Left cardiac atrium (tissue), 4 donors: ENCODE results near the gene ARF3. TPM values are rescaled to one million over a fixed set of nuclear protein-coding genes. Genes with fewer than 3 reads are reported as not detected.

Experiments
- ATAC-seq, 2 donors: fragments of 200-7000 bp; cut with Tn5 transposase; one replicate each; pipeline ENCODE4 v1.9.1; 2020; ENCODE audit warnings: mild to moderate bottlenecking in 2 of 2, moderate library complexity in 2 of 2
- DNase-seq: peaks from one replicate; pipeline ENCODE4 v3.0.0-alpha.2; 2020
- intact Hi-C, 2 donors: fragments of 100-400 bp; cut with DNase I; formaldehyde crosslinking; loops; one replicate each; pipeline versions ENCODE4 v1.14.1 to v1.15.1; 2022 to 2023
- total RNA-seq, 2 donors: library from RNA; stranded (reverse); fragmentation: NEBNext Ultra II Directional; extraction: Animal tissue kit (Norgen Biotek cat#: 25700); gene quantifications; one replicate each; pipeline ENCODE4 v1.2.1, GENCODE V29; 2021
- donor health status: DM: no; HTN: yes; CAD: no.
- donor health status: DM: no; HTN: yes; CAD: no; lungs with severe emphysema.
- donor health status: DM: yes; HTN: yes; CAD: no.
- donor health status: Dilated cardiomyopathy.

ARF3 gene
- total RNA-seq, 2 donors from 2014 or later: 72.2 to 90.5 TPM

DNA sequence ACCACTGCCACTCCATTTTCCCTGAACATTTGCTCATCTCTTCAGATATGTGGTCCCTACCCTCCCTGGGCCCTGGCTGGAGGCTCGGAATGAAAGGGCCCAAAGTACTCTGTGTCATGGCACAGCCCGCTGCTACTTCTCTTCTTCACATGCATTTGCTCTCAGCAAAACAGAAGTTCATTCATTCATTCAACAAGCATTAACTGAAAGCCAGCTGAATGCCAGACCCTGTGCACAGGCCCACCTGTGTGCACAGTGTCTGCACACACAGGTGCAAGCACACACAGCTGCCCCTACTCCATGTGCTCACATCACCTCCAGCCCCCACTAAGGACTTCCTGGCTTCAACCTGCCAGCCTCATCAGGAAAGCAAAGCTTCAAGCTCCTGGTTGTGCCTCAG lies 28.6 kb upstream of the ARF3 start:
- intact Hi-C loops: no loop called here
- DNase-seq (no peak), ATAC-seq (no peak)

- ATAC-seq (peak; percentile 68 to 85), DNase-seq (peak; percentile 46)
- intact Hi-C loops: no loop called here
These were observed 28.2 kb upstream of the ARF3 start for GRCh38 chr12:48985475-48985897.

DNA sequence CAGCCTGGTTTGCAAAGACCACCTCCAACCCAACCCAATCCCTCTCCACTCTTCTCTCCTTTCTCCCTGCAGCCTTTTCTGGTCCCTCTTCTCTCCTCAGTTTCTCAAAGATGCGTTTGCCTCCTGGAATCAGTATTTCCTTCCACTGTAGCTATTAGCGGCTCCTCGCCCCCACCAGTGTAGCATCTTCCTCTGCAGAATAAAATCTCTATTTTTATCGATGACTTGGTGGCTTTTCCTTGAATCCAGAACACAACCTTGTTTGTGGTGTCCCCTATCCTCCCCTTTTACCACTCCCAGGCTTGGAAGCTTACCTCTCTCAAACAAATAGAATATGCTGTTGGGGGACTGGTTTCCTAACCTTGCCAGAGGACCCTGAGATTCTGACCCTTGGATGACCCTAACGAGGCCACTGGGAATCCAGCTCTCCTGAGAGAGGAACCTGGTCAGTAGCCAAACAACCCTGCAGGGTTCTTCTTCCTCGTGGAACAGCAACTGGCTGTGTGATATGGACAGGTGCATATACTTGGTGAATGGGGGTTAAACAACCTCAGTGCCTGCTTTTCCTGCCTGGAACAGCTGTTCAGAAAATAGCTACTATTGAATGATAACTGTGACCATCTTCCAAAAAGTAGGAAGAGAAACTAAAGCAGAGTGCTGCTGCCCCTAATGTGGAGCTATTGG lies 25.3 kb upstream of the ARF3 start:
- no peak for DNase-seq
- no peak for ATAC-seq
- intact Hi-C loops: no loop called here

GRCh38 chr12:48981757-48982157 lies 24.5 kb upstream of the ARF3 start:
- DNase-seq (no peak), ATAC-seq (no peak)
- intact Hi-C loops: no loop called here

- DNase-seq (peak; percentile 35), ATAC-seq (peak in 1 of 2 donors; percentile 29)
- intact Hi-C loops: no loop called here
These were observed 23.9 kb upstream of the ARF3 start for GRCh38 chr12:48980953-48981756.

- ATAC-seq (peak in 1 of 2 donors; percentile 9), DNase-seq (no peak)
- intact Hi-C loops: no loop called here
These were observed 23.2 kb upstream of the ARF3 start for GRCh38 chr12:48980389-48980952.

GRCh38 chr12:48979602-48980388 lies 22.5 kb upstream of the ARF3 start:
- no peak for DNase-seq
- ATAC-seq: peak; percentile 2 to 39
- intact Hi-C loops: no loop called here

DNA sequence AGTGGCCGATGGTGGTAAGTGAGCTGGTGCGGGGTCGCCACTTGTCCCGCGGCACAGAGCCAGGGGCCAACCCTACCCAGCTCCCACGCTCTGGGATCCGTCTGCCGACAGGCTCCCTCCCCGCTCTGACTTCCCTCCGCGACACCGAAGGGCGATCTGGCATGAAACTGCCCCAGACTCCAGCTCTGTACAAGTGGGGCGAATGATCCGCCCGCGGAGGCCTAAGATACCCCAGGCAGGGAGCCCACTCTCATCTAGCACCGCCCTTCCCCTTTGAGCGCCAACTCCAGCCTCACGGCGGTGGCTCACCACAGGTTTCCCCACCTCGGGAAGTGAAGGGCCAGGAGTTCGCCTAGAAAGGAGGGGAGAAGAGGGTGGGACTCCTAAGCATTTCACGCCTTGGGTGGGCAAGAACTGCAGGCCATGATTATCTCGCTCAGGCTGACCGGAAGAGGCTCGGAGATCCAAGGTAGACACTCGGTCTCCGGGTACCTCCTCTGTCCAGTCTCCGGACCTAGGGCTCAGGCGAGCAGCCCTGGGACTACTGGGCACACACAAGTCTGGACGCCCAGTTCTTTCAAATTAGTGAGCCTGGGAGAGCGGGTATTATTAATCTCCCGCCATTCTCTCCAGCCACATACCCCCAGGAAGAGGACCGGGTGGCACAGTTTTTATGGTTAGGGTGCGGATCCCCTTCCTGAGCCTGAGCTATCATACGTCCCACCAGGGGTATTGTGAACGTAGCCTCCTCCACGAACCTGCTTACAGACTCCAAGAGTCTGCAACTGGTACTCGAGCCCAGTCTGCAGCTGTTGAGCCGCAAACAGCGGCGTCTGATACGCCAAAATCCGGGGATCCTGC lies 21.7 kb upstream of the ARF3 start:
- intact Hi-C loops: no loop called here
- no peak for DNase-seq
- peak in 1 of 2 donors; percentile 1 for ATAC-seq

DNA sequence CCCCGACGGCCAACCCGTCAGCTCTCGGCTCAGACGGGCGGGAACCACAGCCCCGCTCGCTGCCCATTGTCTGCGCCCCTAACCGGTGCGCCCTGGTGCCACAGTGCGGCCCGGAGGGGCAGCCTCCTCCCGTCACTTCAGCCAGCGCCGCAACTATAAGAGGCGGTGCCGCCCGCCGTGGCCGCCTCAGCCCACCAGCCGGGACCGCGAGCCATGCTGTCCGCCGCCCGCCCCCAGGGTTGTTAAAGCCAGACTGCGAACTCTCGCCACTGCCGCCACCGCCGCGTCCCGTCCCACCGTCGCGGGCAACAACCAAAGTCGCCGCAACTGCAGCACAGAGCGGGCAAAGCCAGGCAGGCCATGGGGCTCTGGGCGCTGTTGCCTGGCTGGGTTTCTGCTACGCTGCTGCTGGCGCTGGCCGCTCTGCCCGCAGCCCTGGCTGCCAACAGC lies 21.0 kb upstream of the ARF3 start, which contains the start of gene WNT1:
WNT1 (plus strand) TSS at position 32 of the 450 bp plus-strand sequence; CDS start at position 361, 329 bp downstream.
- intact Hi-C loops: no loop called here
- ATAC-seq: peak; percentile 4 to 27

GRCh38 chr12:48977290-48978281 lies 20.3 kb upstream of the ARF3 start:
- peak; percentile 45 to 47 for ATAC-seq
- intact Hi-C loops: no loop called here
- peak; percentile 81 for DNase-seq

More for the DNA sequence above, 21.0 kb upstream of the ARF3 start, which contains the start of gene WNT1:
- no peak for DNase-seq

DNA sequence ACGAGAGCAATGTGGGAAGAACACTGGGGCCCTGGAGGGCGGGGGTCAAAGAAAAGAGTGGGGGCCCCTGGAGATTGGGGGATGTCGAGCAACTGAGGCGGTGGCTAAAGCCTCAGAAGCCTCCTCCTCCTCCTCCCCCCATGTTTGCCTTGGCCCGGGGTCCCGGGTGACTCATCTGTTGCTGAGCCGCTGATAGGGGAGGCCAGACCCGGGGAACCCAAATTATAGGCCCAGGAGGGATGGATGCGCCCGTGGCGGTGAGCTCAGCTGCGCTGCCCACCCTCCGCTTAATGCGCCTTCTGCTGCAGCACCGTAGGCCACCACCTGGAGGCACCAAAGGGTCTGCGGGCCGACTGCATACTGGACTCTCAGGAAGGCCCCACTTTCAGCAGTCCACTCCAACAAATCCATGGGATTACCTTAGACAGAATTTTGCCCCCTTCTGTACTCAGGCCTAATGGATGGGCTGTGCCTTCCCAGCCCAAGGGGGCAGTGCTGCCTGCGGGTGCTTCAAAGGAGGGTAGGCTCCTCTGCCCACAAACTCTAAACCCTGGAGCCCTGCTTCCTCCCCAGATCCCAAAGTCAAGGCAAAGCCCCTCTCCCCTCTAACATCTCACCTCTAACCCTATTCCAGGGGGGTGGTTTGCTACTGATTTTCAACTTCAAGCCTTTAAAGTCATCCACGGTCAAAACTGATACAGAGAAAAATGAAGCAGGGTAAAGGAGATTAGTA lies 16.8 kb upstream of the ARF3 start:
- DNase-seq (peak; percentile 79), ATAC-seq (peak; percentile 44 to 66)
- intact Hi-C loops: no loop called here

- ATAC-seq (peak; percentile 43 to 71), DNase-seq (peak; percentile 83)
These were observed 16.2 kb upstream of the ARF3 start for GRCh38 chr12:48973531-48973930.

GRCh38 chr12:48972952-48973483 lies 15.7 kb upstream of the ARF3 start:
- intact Hi-C loops: no loop called here
- ATAC-seq (no peak), DNase-seq (no peak)

More at GRCh38 chr12:48973531-48973930, 16.2 kb upstream of the ARF3 start:
- intact Hi-C loops: no loop called here

DNA sequence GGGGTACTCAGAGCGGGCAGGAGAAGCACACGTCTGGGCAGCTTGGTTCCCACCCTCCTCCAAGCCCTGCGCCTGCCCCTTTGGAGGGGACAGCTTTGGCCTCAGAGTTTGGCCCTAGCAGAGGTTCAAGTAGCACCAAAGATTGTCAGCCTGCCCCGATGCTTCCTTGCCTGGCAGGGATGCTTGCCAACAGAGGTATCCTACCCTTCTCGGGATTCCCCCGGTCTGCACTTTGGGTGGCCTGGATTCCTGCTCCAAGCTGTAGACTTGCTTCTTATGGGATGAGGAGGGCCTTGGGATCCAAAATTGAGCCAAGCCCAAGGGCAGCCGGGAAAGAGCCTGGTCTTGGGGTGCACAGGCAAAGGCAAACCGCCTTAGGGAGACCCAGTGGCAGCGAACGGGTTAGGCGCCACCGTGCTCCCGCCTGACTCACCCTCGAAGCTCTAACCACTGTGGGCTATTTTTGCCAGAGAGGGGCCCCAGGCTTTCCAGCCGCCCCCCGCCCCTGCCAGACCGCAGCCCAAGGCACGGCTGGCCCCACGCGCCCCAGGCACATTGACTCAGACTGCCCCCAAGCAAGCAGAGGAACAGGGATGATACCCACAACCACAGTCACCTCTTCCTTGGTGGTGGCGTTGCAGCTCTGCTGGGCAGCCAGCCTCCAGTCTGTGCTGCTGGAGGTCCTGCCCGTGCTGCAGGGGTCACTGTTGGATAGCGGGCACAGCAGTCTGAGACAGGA lies 15.1 kb upstream of the ARF3 start:
- DNase-seq: no peak
- intact Hi-C loops: no loop called here
- ATAC-seq: no peak

- DNase-seq (no peak), ATAC-seq (no peak)
- intact Hi-C loops: no loop called here
These were observed 13.5 kb upstream of the ARF3 start for GRCh38 chr12:48970702-48971334.
